Cardiac fibroblast (primary cell): ENCODE data around the gene CHRNA7.

Experiments used
- DNase-seq, 2 donors: peaks; one replicate each; pipeline versions ENCODE4 v3.0.0 to v3.0.0-alpha.2; 2010; ENCODE audit warnings: low read depth in 2 of 2
- H3K4me3 ChIP-seq, 2 donors: replicated peaks in 1 of 2; 1 replicate in 1 of 2; 2 replicates in 1 of 2; pipeline ENCODE4 v1.5.1; 2011; ENCODE audit warnings: low read depth in 2 of 2, low read length in 2 of 2, mild to moderate bottlenecking in 2 of 2, moderate library complexity in 1 of 2
- CTCF ChIP-seq: IDR thresholded peaks from one replicate; pipeline ENCODE4 v1.5.1; 2011; ENCODE audit warnings: low read depth, mild to moderate bottlenecking, low read length, inconsistent platforms

CHRNA7 gene

GRCh38 chr15:32053719-32054118, 23.4 kb downstream of the CHRNA7 start:
- DNase-seq, result no peak
- TF ChIP-seq CTCF, result no peak
- no peak overlapping the region for H3K4me3 ChIP-seq

GRCh38 chr15:32057876-32058425, 27.6 kb downstream of the CHRNA7 start:
- no peak overlapping the region for H3K4me3 ChIP-seq
- DNase-seq, result no peak
- TF ChIP-seq CTCF, result no peak

GRCh38 chr15:32060706-32061105, 30.4 kb downstream of the CHRNA7 start:
- TF ChIP-seq CTCF, result no peak
- DNase-seq, result no peak
- H3K4me3 ChIP-seq, result no peak overlapping the region

GRCh38 chr15:32067115-32067514, 36.8 kb downstream of the CHRNA7 start:
- H3K4me3 ChIP-seq, result no peak overlapping the region
- no peak for DNase-seq
- no peak for TF ChIP-seq CTCF

- no peak for TF ChIP-seq CTCF
- DNase-seq, result no peak
- no peak overlapping the region for H3K4me3 ChIP-seq
These were observed 59.6 kb downstream of the CHRNA7 start for GRCh38 chr15:32089851-32090359.

- no peak for DNase-seq
- no peak for TF ChIP-seq CTCF
- H3K4me3 ChIP-seq, result no peak overlapping the region
These were observed 61.4 kb downstream of the CHRNA7 start for GRCh38 chr15:32091505-32092380.
